ENCODE measurements around the gene KRTAP10-10. TPM values are rescaled to one million over a fixed set of nuclear protein-coding genes. Genes with fewer than 3 reads are reported as not detected.
"Not testable (repeated sequence)": the region's sequence is repeated elsewhere in the genome, so short reads cannot be mapped to it uniquely, and the experiment has no call there.

Gene KRTAP10-10
- total and polyA plus RNA-seq, 2 of the 8 experiments (the other 6 are each of a cell fraction or from before 2014, with no cell fraction given) = not detected

- POLR2A ChIA-PET (ENCODE audit: partially characterized antibody); H4K91ac ChIP-seq (replicated peaks; ENCODE audit: insufficient read length, low read length); H2BK120ac ChIP-seq (replicated peaks; ENCODE audit: low read depth, low read length); H3K27me3 ChIP-seq (replicated peaks in 1 of 4; ENCODE audit: control insufficient read depth in 3 of 4, extremely low read depth in 1 of 4, insufficient read depth in 3 of 4, low read length in 3 of 4); H4K8ac ChIP-seq (ENCODE audit: extremely low read depth, insufficient read depth, low read length); H2BK20ac ChIP-seq (ENCODE audit: low read length); H2AK5ac ChIP-seq (ENCODE audit: low read depth, low read length); H3K23ac ChIP-seq (ENCODE audit: insufficient read length); H3K79me1 ChIP-seq (ENCODE audit: low read depth, low read length); H3K23me2 ChIP-seq (ENCODE audit: low read depth, low read length); H3K79me2 ChIP-seq (ENCODE audit: control insufficient read depth in 1 of 2, insufficient read depth in 2 of 2, low read length in 2 of 2); H2BK12ac ChIP-seq (ENCODE audit: low read depth, low read length); H4K20me1 ChIP-seq (replicated peaks in 1 of 2; ENCODE audit: control insufficient read depth in 1 of 2, insufficient read depth in 2 of 2, low read length in 2 of 2); H3K9me3 ChIP-seq (ENCODE audit: insufficient read depth in 2 of 2, low read depth in 1 of 2, low read length in 1 of 2); H3K9ac ChIP-seq (replicated peaks in 1 of 4; ENCODE audit: extremely low read depth in 1 of 4, low read depth in 3 of 4, low read length in 3 of 4); H2AFZ ChIP-seq (ENCODE audit: low read length); H3K4me3 ChIP-seq (ENCODE audit: extremely low read depth in 1 of 4, insufficient read depth in 2 of 4, low read depth in 3 of 4, low read length in 4 of 4); H2BK5ac ChIP-seq (ENCODE audit: low read depth, low read length); H3K14ac ChIP-seq (ENCODE audit: insufficient read length); H3K56ac ChIP-seq (replicated peaks; ENCODE audit: insufficient read length, low read depth, low read length); H3K18ac ChIP-seq (ENCODE audit: extremely low read depth, low read length); H3K4ac ChIP-seq (replicated peaks; ENCODE audit: insufficient read length, low read depth, low read length); H3K4me1 ChIP-seq (replicated peaks in 1 of 4; ENCODE audit: control insufficient read depth in 3 of 4, insufficient read depth in 4 of 4, low read length in 3 of 4); H2BK15ac ChIP-seq (ENCODE audit: low read length); H3K36me3 ChIP-seq (ENCODE audit: control insufficient read depth in 2 of 4, insufficient read depth in 4 of 4, low read length in 3 of 4); H3K27ac ChIP-seq (ENCODE audit: low read depth, low read length): not testable (repeated sequence)
- WGBS, 2 experiments (ENCODE audit: extremely low coverage in 1 of 2, insufficient coverage in 1 of 2, insufficient read length in 1 of 2, insufficient replicate concordance in 2 of 2, low coverage in 1 of 2, low lambda C conversion rate in 2 of 2, missing lambda C conversion rate in 1 of 2) = 62% methylated on average over 7 of the region's 7 CpGs; no CpG with 5 or more reads in 1 of the 2 experiments
- Histone ChIP-seq H3K4me2 (ENCODE audit: insufficient read depth in 1 of 2, low read depth in 2 of 2, low read length in 2 of 2) (peak overlapping the region in 1 of 2 experiments; percentile 37; a peak in 1 of 4 replicates), H4K5ac (ENCODE audit: insufficient read length, low read depth, low read length) (peak overlapping the region; percentile 9)
- CTCF ChIA-PET (ENCODE audit: partially characterized antibody) = interaction anchor here (1.3 kb wide), 1 partner anchor 45 kb away, joined by 3 read pairs; no protein-coding TSS in a partner anchor
- DNase-seq (ENCODE audit: low read depth in 1 of 2, low spot score in 2 of 2) (peak; percentile 10 to 53), FAIRE-seq (peak; percentile 55)
- TF ChIP-seq USF2 (IDR thresholded peaks at IDR 0.05; ENCODE audit: low read length) = peak; percentile 64
- peak; percentile 69 for TF ChIP-seq MAX (IDR thresholded peaks at IDR 0.05)
These were observed 24.4 kb downstream of the KRTAP10-10 start for GRCh38 chr21:44661567-44661966.

Measured in H1 (cell line).